HL-60 (cell line): ENCODE results near the gene AKT1S1.

Experiments used
- GABPA ChIP-seq: IDR thresholded peaks from 2 replicates; pipeline ENCODE4 v1.6.1; 2012; ENCODE audit warnings: low read depth
- POLR2AphosphoS5 ChIP-seq: IDR thresholded peaks from 2 replicates; pipeline ENCODE4 v1.6.1; 2012; ENCODE audit warnings: low read depth
- REST ChIP-seq: IDR thresholded peaks from 2 replicates; pipeline ENCODE4 v1.6.1; 2012; ENCODE audit warnings: low read depth; ENCODE audit not compliant: insufficient replicate concordance
- SPI1 ChIP-seq: IDR thresholded peaks from 2 replicates; pipeline ENCODE4 v1.6.1; 2012; ENCODE audit warnings: low read depth, mild to moderate bottlenecking, borderline replicate concordance
- TF ChIP-seq, protein P1 (sequence below): IDR thresholded peaks from one replicate; pipeline ENCODE4 v1.5.1; 2011; ENCODE audit warnings: low read length, control low read depth, inconsistent platforms; ENCODE audit not compliant: insufficient read depth

DNA sequence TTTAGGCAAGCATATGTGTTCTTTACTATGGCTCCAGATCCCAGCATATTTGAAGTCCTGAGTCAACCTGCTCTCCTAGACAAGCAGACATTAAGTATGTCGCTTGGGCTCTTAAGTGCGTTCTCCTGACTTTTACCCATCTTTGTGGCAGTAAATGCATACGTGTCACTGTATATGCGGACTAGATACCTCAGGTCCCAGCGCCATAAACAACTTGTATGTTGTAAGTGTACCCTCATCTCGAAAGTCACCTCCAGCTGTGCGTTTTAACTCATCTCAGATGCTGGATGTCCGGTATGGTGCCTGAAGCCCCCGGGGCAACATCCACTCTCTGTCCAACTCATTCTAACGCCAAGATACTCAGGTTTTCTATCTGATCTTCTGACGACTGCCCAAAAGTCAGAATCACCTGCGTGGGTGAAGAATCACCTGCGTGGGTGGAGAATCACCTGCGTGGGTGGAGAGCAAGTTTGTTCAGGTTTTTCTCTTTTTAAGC lies 24.5 kb downstream of the AKT1S1 start:
- TF ChIP-seq, protein P1, sequence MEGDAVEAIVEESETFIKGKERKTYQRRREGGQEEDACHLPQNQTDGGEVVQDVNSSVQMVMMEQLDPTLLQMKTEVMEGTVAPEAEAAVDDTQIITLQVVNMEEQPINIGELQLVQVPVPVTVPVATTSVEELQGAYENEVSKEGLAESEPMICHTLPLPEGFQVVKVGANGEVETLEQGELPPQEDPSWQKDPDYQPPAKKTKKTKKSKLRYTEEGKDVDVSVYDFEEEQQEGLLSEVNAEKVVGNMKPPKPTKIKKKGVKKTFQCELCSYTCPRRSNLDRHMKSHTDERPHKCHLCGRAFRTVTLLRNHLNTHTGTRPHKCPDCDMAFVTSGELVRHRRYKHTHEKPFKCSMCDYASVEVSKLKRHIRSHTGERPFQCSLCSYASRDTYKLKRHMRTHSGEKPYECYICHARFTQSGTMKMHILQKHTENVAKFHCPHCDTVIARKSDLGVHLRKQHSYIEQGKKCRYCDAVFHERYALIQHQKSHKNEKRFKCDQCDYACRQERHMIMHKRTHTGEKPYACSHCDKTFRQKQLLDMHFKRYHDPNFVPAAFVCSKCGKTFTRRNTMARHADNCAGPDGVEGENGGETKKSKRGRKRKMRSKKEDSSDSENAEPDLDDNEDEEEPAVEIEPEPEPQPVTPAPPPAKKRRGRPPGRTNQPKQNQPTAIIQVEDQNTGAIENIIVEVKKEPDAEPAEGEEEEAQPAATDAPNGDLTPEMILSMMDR = no peak
- TF ChIP-seq POLR2AphosphoS5 = no peak
- no peak for TF ChIP-seq REST
- no peak for TF ChIP-seq GABPA
- TF ChIP-seq SPI1 = no peak
